SK-N-MC (cell line): ENCODE data around the gene PGLYRP4.

ENCODE experiments used
- DNase-seq: peaks from one replicate; pipeline ENCODE4 v3.0.0-alpha.2; 2011; ENCODE audit warnings: low read depth, low spot score
- H3K27ac ChIP-seq: fragments of 200-600 bp; sonication (generic); 2 replicates; pipeline ENCODE4 v1.5.1; 2016; ENCODE audit warnings: mixed run types
- H3K36me3 ChIP-seq: fragments of 200-600 bp; sonication (generic); 2 replicates; pipeline ENCODE4 v1.6.1; 2017; ENCODE audit warnings: antibody characterized with exemption, low read length, mixed read lengths; ENCODE audit not compliant: insufficient read depth
- H3K4me3 ChIP-seq: fragments of 200-600 bp; sonication (generic); 2 replicates; pipeline ENCODE4 v1.5.1; 2016
- H3K9ac ChIP-seq: fragments of 200-600 bp; sonication (generic); 2 replicates; pipeline ENCODE4 v1.8.0; 2017; ENCODE audit warnings: mixed run types, mixed read lengths; ENCODE audit not compliant: insufficient read length
- H3K9me3 ChIP-seq: fragments of 200-600 bp; sonication (generic); 2 replicates; pipeline ENCODE4 v1.6.1; 2017; ENCODE audit warnings: low read depth, mild to moderate bottlenecking, antibody characterized with exemption, low read length, moderate library complexity, mixed read lengths
- EZH2 ChIP-seq: fragments of 200-600 bp; sonication (generic); IDR thresholded peaks from one replicate; pipeline ENCODE4 v1.6.1; 2017; ENCODE audit warnings: antibody characterized with exemption
- FOXP2 ChIP-seq: optimal IDR thresholded peaks from 2 replicates; pipeline ENCODE3; 2011; ENCODE audit warnings: mild to moderate bottlenecking, moderate library complexity; ENCODE audit not compliant: insufficient read depth; ENCODE audit errors: extremely low read length, control extremely low read depth
- POLR2AphosphoS5 ChIP-seq: IDR thresholded peaks from 2 replicates; pipeline ENCODE4 v1.6.1; 2012; ENCODE audit warnings: mild to moderate bottlenecking, low read depth, low read length, borderline replicate concordance

PGLYRP4 gene

DNA sequence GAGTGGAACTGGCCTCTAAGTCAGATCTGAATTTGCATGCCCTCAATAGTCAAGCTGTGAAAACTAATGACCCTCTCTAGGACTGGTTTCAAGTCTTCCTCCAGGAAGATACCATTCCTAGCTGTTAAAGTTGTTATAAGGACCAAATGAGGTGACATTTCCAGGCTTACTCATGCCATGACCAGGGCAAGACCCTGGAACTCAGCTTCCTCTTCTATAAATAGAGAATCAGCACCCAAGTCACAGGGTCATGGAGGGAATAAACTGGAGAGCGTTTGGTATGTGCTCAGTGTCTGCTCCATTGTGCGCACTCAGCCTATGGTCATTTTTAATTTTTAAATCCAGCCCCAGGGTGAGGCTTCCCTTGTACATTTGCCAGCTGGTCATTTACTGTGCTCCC is 11.5 kb upstream of the PGLYRP4 start:
- Histone ChIP-seq H3K9me3 (no peaks in the 10 kb centered on the region), H3K36me3 (no peaks in the 10 kb centered on the region), H3K27ac (no peak overlapping the region), H3K9ac (no peak overlapping the region), H3K4me3 (no peak overlapping the region)
- no peak for TF ChIP-seq FOXP2
- no peak for TF ChIP-seq EZH2
- TF ChIP-seq POLR2AphosphoS5 = no peak
- DNase-seq = no peak

DNA sequence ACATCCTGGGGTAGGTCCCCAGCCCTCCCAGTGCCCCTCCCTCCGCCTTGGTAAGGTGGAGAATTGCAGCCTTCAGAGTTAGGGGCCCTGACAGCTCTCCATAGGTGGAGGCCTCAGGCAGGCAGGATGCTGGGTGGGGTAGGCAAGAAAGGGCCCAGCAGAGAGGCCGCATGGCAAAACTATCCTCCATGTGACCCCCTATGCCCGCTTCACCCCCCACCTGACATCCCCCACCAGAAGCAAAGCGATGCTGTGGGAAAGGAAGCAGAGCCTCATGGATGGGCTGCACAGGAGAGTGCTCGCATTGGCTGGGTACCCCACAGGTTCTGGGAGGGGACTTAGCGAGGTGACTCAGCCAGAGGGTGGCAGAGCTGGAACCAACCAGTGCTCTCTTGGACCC is 10.6 kb upstream of the PGLYRP4 start:
- no peak overlapping the region for H3K9ac ChIP-seq
- no peaks in the 10 kb centered on the region for H3K9me3 ChIP-seq
- H3K27ac ChIP-seq = no peak overlapping the region
- TF ChIP-seq FOXP2 = no peak
- no peak for TF ChIP-seq EZH2
- no peak overlapping the region for H3K4me3 ChIP-seq
- no peak for DNase-seq
- no peaks in the 10 kb centered on the region for H3K36me3 ChIP-seq

DNA sequence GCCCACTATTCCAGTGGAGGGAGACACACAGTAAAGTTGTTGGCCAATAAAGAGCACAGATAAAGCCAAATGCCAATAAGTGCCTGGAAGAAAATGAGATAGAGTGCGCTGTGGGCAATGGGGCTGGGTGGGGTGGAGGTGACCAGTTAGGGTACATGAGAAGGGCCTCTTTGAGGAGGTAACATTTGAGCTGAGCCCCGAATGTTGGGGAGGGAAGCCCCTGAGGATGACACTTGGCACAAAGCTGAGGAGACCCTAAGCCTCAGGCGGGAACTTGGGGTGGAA is 10.0 kb upstream of the PGLYRP4 start:
- no peak overlapping the region for H3K4me3 ChIP-seq
- DNase-seq = no peak

DNA sequence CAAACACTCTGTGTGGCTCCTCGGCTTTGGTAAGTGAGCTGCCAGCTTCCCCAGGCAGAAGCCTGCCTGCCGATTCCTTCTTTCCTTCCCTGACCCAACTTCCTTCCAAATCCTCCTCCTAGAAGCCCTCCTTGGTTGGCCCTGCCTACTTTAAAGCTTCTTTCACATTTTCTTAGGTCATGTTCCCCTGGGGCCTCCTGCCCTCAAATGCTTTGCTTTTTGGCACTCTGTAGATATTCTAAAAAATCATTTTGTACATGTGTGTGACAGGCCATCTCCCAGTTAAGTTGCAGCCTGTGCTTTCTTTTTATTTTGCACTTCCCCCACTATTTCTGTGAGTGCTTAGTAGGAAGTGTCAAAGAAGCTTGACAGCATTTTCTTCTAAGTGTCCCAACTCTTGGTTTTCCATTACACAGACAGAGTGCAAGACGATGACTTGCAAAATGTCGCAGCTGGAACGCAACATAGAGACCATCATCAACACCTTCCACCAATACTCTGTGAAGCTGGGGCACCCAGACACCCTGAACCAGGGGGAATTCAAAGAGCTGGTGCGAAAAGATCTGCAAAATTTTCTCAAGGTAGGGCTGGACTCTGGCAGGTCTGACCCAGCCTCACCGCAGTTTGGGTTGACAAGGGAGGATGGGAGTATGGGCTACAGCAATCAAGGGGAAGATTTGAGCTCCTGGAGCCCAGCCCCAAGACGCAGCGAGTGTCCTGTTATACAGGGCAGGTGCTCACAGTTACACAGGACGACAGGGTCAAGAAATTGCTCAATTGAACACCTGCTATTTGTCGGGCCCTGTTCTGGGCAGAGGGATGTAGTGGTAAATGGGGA is 9.4 kb upstream of the PGLYRP4 start, which contains the start of gene S100A9:
S100A9 (plus strand) TSS at position 2 of the 838 bp plus-strand sequence; CDS start at position 432, 430 bp downstream.
- no peak for DNase-seq

More for the DNA sequence above, 10.0 kb upstream of the PGLYRP4 start:
- Histone ChIP-seq H3K27ac (no peak overlapping the region), H3K9me3 (no peaks in the 10 kb centered on the region), H3K36me3 (no peaks in the 10 kb centered on the region), H3K9ac (no peak overlapping the region)
- no peak for TF ChIP-seq POLR2AphosphoS5
- TF ChIP-seq FOXP2 = no peak
- TF ChIP-seq EZH2 = no peak

DNA sequence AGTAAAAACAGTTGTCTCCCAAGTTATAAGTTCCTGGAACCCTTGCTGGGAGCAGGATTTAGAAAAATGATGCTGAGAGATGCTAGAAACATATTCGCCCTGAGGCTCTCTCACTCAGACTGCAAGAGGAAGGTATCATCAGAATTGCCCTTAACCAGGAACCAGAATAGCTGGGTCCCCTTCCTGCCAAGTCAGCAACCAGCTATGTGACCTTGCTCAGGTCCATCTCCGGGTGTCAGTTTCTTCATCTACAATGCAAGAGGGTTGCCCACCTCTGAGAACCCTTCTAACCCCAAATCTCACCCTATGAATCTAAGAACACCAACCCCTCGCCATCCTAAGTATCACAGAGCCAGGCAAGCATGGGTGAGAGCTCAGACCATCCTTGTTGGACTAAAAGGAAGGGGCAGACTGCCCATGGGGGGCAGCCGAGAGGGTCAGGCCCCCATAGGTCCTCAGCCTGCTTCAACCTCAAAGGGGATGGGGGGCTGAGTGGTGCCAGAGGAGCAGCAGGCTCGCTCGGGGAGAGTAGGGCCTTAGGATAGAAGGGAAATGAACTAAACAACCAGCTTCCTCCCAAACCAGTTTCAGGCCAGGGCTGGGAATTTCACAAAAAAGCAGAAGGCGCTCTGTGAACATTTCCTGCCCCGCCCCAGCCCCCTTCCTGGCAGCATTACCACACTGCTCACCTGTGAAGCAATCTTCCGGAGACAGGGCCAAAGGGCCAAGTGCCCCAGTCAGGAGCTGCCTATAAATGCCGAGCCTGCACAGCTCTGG is 8.6 kb upstream of the PGLYRP4 start:
- DNase-seq = no peak
- Histone ChIP-seq H3K9me3 (no peaks in the 10 kb centered on the region), H3K36me3 (no peaks in the 10 kb centered on the region)

More for the DNA sequence above, 9.4 kb upstream of the PGLYRP4 start, which contains the start of gene S100A9:
- Histone ChIP-seq H3K9me3 (no peaks in the 10 kb centered on the region), H3K4me3 (no peak within 1 kb of the TSS), H3K27ac (no peak within 1 kb of the TSS), H3K36me3 (no peaks in the 10 kb centered on the region), H3K9ac (no peak within 1 kb of the TSS)
- TF ChIP-seq EZH2 (no peak), FOXP2 (no peak), POLR2AphosphoS5 (no peak)

DNA sequence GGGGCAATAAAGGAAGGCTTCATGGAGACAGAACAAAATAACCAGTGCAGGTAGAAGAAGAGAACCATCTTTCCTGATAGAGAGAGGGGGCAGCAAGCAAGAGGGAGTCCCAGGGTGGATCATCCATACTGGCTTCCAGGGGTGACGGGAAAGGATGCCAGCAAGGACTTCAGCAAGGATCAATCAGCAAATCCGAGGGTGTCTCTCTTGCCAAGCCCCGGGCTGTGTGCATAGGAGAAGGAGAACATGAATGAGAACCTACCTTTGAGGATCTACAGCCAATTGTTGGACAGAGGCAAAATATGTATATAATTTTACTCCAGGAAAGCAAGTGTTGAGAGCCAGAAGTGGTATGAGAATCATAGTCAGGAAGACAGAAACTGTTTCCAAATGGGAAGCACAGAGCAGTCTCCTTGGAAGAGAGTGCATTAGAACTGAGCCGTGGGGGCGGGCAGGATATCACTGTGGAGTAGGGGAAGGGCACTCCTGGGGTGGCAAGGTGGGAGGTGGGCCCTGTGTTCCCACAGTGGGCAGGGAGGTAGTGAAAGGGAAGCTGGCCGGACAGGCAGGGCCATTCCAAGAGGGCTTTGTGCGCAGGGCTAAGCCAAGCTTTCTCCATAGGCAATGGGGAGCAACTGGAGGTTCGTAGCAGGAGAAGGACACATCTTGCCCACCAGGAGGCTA is 7.9 kb upstream of the PGLYRP4 start:
- Histone ChIP-seq H3K9ac (no peak overlapping the region), H3K36me3 (no peaks in the 10 kb centered on the region), H3K27ac (no peak overlapping the region), H3K9me3 (no peaks in the 10 kb centered on the region), H3K4me3 (no peak overlapping the region)
- TF ChIP-seq POLR2AphosphoS5 = no peak
- no peak for TF ChIP-seq EZH2
- TF ChIP-seq FOXP2 = no peak
- no peak for DNase-seq

More for the DNA sequence above, 8.6 kb upstream of the PGLYRP4 start:
- Histone ChIP-seq H3K9ac (no peak overlapping the region), H3K27ac (no peak overlapping the region), H3K4me3 (no peak overlapping the region)
- TF ChIP-seq POLR2AphosphoS5 (no peak), EZH2 (no peak), FOXP2 (no peak)

DNA sequence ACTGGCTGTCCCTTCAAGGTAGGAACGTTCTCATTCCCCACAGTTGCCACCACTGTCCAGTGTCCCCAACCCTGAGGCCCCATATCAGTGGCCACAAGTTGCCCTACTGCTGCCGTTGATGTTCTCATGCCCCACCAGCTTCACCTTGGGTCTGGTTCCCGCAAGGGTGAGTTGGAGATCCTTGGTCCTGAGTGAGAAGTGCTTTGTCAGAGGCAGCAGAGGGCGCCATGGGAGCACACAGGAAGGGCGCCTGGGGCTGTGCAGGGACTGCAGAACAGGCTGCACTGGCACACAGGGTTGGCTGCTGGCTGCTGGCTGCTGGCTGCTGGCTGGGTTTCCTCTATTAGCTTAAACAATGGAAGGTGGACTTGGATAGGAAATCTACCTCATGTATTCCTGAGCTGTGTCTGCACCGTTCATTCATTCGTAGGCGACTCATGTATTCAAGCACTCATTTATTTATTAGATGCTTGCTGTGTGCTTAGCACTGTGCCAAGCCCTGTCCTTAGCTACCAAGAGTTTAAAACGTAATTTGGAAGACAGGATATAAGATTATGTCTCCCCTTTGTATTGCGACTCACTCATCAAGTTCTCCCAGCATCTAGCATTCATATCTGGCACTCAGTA is 6.9 kb upstream of the PGLYRP4 start:
- Histone ChIP-seq H3K9ac (no peak overlapping the region), H3K27ac (no peak overlapping the region), H3K36me3 (no peaks in the 10 kb centered on the region), H3K4me3 (no peak overlapping the region), H3K9me3 (no peaks in the 10 kb centered on the region)
- TF ChIP-seq POLR2AphosphoS5 = no peak
- no peak for TF ChIP-seq EZH2
- no peak for TF ChIP-seq FOXP2
- DNase-seq = no peak
